Activated CD4-positive, alpha-beta T cell treated with anti-CD3 and anti-CD28 coated beads, Interleukin-2, Interleukin-6, amounts not matched to agents 100 ng/mL and 50 ng/mL, durations not matched to agents 16 hours and 8 hours (primary cell): ENCODE data around the gene CRABP1.

Experiments used
- DNase-seq: peaks from one replicate; pipeline ENCODE4 v3.0.0-alpha.2; 2020

Gene CRABP1

GRCh38 chr15:78317145-78317836 lies 22.9 kb upstream of the CRABP1 start:
- DNase-seq = no peak

DNA sequence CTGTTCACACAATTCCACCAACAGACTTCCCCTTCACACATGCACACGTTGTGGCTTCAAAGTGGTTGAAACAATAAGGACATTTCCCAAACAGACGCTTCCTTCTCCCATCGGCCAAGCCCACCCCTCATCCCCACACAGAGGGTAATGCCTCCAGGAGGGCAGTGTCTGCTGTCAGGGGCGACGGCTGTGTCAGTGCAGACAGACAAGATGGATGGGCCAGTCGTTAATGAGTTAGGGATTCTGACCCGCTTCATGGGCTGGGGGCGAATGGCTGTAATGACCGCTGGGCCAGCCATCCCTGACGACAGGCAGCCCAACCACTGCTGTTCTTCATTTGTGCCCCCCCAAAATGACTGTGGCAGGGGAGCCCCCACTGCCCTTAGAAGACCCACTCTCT lies 20.6 kb upstream of the CRABP1 start:
- no peak for DNase-seq

DNA sequence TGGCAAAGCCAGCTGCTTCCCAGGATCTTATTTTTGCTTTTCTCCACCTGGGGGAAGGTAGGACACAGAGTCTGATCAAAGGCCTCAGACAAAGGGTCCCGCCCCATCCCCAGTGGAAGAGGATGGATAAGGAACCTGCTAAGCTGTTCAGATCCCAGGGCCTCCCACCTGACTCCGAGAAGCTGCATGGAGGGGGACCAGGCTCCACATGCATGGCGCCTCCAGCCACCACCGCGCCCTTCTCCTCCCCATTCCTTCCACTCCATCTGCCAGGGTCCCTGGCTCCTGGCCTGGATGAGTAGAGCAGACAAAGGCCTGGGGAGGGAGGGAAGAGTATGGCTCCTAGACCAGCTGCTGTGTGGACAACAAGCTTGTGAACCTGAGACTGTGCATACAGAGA lies 20.0 kb upstream of the CRABP1 start:
- DNase-seq = no peak

GRCh38 chr15:78321041-78321570 lies 19.0 kb upstream of the CRABP1 start:
- no peak for DNase-seq

DNA sequence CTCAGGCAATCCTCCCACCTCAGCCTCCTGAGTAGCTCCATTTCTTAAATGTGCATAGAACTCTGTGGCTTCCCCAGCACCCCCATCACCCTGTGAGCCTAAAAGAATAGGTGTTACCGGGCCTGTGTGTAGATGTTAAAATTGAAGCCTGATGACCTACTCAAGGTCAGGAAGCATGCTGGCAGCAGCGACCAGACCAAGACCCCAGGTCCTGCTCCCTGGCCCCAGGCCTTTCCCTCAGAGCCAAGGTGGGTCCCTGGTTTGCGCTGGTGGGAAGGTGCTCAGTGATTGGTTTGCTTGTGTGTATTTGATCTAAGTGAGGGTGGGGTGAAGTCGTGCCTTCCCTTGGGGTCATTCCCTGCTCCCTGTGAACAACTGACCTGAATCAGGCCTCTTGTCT lies 18.4 kb upstream of the CRABP1 start:
- no peak for DNase-seq

DNA sequence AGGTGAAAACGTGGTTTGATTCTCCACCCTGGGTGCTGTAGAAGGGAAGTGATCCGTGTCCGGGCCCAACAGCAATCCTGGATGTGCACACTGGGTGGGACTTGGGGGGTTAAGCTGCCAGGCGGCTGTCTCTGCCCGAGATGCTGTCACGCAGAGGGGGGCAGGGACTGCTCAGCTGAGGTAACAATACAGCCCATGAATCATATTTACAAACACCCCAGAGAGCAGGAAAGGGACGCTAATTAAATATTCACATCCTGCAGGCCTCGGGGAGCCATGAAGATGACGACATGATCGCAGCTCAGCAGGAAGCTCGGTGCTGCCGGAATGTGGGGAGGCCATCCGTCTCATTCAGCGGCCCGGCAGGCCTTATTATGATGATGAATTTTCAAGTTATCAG lies 17.9 kb upstream of the CRABP1 start:
- no peak for DNase-seq

DNA sequence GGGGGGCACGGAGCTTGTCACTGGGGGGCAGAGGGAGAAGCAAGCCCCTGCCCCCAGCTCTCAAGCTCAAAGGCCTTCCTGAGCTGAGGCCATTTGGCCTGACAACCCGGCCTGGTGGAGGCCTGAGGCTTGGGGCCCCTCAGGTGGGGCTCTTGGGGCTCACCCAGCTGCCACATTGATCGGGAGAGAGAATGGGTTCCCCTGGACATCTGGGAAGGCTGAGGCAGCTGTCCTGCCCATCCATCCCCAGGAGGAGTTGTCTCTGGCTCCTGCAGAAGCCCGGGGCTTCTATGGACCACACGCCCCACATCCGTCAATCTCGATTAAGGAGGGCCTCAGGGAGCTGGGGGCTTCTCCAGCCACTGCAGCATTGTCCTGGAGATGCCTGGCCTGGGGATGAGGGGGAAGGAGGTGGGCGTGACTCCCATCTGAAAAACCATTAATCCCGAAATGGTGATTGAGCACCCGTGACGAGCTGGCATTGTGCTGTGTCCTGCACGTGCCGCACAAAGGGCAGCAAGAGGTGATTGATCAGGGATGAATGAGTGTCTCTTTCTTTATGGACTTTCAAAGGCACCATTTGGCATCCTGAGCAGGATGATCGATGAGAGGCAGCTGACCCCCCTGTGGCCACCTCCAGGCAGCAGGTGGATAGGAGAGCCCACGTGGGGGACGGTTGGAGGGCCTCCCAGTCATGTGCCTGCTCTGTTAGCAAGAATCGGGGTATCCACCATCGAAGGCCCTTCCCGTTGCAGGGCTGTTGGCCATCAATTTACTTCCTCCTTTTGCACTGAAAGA lies 17.2 kb upstream of the CRABP1 start:
- no peak for DNase-seq

DNA sequence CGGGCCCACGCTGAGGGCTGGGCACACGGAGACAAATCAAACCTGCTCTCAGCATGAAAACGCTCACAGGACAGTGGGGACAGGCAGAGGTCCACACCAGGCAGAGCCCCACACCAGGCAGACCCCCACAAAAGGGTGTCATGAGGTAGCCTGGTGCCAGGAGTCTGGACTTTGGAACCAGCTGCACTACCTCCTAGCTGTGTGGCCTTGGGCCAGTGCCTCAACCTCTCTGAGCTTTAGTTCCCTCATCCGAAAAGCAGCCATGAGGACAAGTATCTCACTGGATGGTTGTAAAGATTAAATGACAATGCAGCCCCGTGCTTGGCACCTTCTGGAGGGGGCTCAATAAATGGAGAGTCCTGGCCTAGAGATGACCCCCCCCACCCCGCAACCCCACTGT lies 16.5 kb upstream of the CRABP1 start:
- DNase-seq = no peak

GRCh38 chr15:78324144-78324543 lies 16.0 kb upstream of the CRABP1 start:
- no peak for DNase-seq

GRCh38 chr15:78325092-78325843 lies 14.9 kb upstream of the CRABP1 start:
- no peak for DNase-seq

GRCh38 chr15:78327466-78327865 lies 12.7 kb upstream of the CRABP1 start:
- DNase-seq = no peak

DNA sequence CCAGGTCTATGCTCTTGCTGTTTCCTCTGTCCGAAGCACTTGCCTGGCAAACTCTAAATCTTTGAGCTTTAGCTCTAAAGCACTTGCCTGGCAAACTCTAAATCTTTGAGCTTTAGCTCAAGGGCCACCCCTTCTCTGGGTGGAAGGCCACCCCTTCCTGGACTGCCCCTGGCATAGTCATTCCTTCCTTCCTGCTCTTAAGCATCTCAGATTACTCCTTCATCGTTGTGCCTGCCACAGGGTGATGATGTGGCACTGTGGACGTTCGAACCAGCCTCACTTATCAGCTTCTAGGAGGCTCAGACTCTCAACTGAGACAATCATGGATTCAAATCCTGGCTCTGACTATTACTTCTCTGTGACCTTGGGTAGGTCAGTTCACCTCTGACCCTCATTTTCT lies 10.5 kb upstream of the CRABP1 start:
- DNase-seq = peak; percentile 23

DNA sequence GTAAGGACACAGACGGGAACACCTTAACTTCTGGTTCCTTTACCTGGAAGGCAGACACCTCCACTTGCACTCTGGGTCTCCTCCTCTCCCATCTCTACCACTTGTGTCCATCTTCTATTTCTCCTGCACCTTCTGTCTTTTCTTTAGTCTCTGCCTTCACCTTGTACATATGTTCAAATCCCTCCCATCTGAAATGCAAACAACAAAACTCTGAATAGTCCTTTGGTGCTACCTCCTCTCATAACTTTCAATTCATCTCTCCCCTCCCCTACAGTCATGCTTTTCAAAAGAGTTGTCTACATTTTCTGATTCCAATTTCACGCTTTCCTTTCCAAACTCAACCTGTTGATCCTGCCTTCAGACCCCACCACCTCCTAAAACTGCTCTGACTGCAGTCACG lies 5.3 kb upstream of the CRABP1 start:
- DNase-seq = no peak

DNA sequence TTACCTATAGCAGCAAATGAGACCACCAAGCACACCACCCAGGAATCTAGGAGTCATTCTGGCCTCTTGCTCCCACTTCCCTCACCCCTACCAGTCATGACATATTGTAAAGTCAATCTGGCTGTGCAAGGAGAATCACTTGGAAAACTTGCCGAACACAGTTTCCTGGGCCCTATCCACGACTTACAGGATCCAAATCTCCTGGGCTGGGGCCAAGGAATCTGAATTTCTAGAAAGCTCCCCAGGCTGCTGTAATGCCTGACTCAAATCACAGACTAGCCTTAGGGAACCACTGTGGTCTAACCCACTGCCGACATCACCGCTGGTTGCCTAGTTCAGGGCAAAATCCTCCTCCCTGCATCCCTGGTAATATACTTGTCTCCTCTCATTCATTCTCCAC lies 4.2 kb upstream of the CRABP1 start:
- no peak for DNase-seq

GRCh38 chr15:78338781-78339180 lies 1.4 kb upstream of the CRABP1 start:
- no peak for DNase-seq

DNA sequence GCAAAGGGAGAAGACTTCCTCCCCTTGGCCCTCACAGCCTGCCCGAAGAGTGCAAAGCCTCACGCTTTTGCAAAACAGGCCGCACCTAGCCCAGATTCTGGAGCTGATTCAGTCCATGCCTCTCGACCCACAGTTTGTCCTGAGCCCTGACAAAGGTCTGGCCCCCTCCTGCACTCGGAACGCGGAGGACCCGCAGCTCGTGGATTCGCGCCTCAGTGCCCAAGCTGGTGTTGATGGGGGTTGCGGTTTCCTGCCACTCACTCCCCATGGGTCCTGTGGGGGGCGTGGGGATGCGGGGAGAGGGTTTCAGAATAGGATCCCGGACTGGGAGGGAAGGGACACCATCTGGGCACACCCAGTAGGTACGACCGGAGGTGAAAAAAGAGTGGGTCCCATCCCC lies 594 bp upstream of the CRABP1 start:
- no peak for DNase-seq

DNA sequence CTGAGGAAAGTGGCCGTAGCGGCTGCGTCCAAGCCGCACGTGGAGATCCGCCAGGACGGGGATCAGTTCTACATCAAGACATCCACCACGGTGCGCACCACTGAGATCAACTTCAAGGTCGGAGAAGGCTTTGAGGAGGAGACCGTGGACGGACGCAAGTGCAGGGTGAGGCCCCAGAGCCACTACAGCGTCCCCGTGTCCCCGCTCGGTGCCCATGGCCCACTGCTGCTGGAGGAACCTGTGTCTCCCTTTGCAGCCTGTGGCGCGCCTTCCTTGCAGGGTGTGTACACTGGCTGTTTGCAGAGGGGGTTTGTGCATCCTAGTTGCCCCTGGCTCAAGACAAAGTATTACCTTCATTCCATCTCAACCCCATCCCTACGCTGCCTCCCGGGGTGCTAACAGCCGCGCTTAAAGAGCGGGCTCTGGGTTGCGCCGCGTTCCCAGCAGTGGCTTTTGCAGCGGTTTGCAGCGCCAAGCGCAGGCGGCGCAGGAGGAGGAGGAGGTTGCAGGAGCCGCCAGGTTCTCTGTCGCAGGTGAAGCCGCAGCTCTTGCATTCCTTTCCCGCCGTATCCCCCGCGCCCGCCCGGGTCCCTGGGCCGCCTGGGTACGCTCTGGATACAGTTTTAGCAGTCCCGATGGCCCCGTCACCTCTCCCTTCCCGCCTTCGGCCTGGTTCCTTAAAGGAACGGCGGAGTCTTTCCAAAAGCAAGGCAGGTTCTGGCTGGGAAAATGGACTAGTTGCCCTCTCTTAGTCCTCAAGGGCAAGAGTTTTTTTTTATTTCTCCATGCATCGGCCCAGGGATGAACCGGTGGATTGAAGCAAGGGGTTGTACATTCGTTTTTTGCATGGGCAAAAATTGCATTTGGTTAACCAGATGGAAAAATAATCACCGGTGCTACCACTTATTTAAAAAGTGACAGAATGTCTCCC lies 1.2 kb downstream of the CRABP1 start:
- DNase-seq = no peak

DNA sequence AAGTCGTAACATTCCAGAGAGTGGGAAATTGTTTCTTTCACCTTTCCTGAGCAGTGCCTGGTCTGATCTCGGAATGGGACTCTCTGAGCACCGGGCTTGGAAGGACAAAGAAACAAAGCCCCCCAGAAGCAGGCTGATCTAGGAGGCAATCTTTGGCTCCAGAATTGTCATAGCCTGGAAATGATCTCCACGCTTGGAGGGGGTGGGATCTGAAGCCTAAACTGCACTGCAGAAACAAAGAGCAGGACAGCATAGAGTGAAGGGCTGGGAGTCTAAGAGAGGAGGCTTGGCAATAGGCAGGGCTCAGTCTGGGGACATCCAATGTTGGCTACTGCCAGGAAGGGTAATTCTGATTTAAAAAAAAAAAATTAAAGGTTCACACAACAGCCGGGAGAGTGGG lies 1.9 kb downstream of the CRABP1 start:
- no peak for DNase-seq

DNA sequence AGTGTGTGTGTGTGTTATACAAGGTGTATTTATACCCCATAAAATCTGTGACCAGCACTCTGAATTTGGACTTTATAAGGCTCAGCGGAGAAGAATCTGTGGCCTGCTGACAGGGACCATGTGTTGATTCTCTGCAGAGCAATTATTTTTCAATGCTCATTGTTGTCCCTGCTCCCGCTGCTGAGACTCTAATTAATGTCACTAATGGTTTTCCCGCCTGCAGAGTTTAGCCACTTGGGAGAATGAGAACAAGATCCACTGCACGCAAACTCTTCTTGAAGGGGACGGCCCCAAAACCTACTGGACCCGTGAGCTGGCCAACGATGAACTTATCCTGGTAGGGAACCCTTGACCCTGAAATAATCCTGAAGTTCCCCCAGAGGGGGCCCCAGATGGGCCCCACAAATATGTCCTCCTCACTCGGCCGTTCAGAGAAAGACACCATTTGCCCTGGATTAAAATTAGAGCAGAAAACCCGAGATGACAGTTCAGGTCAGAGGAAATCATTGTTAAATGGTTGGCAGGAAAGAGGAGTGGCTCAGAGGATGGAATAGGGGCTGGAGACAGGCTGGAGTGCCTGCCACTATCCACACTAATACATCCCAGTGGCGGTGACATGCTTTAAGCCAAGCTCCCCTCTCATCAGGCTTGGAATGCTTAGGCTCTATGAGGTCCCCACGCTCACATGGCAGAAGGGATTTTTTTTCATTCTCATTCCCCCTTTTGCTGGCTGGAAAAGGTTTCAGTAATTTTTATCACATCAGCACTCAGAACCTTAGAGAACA lies 3.3 kb downstream of the CRABP1 start:
- no peak for DNase-seq

- DNase-seq = no peak
Observed at GRCh38 chr15:78345396-78346125, 5.4 kb downstream of the CRABP1 start.
